HG03342 (cell line): ENCODE results near the gene ZNF117.
"Not testable (repeated sequence)": the region's sequence is repeated elsewhere in the genome, so short reads cannot be mapped to it uniquely, and the experiment has no call there.

ENCODE experiments used
- ATAC-seq: cut with Tn5 transposase; IDR thresholded peaks from one replicate; pipeline ENCODE4 v1.9.1; 2021; ENCODE audit warnings: mild to moderate bottlenecking, moderate library complexity; ENCODE audit not compliant: unreplicated experiment

ZNF117 gene

GRCh38 chr7:64928252-64929187 lies 62.3 kb downstream of the ZNF117 start:
- not testable (repeated sequence) for ATAC-seq
